Activated T-cell treated with anti-CD3 and anti-CD28 coated beads, Interleukin-2, amount 50 U/mL, for 24 hours (primary cell): Measurements from ENCODE around the gene SLC6A16.
"Not testable (repeated sequence)": the region's sequence is repeated elsewhere in the genome, so short reads cannot be mapped to it uniquely, and the experiment has no call there.

Source experiments
- DNase-seq: peaks from one replicate; pipeline ENCODE4 v3.0.0-alpha.2; 2020
- H3K27ac Mint-ChIP-seq: 2 replicates; pipeline ENCODE4 v1.8.0; 2020; ENCODE audit warnings: mild to moderate bottlenecking, mixed read lengths
- H3K27me3 Mint-ChIP-seq: 2 replicates; pipeline ENCODE4 v1.8.0; 2020; ENCODE audit warnings: mixed read lengths
- H3K36me3 Mint-ChIP-seq: 2 replicates; pipeline ENCODE4 v1.8.0; 2020; ENCODE audit warnings: low read depth, mixed read lengths
- H3K4me1 Mint-ChIP-seq: 2 replicates; pipeline ENCODE4 v1.8.0; 2020; ENCODE audit warnings: low read depth, mixed read lengths
- H3K4me3 Mint-ChIP-seq: 2 replicates; pipeline ENCODE4 v1.8.0; 2020; ENCODE audit warnings: mild to moderate bottlenecking, moderate library complexity, mixed read lengths
- H3K9me3 Mint-ChIP-seq: 2 replicates; pipeline ENCODE4 v1.8.0; 2020; ENCODE audit warnings: mixed read lengths

Gene SLC6A16

DNA sequence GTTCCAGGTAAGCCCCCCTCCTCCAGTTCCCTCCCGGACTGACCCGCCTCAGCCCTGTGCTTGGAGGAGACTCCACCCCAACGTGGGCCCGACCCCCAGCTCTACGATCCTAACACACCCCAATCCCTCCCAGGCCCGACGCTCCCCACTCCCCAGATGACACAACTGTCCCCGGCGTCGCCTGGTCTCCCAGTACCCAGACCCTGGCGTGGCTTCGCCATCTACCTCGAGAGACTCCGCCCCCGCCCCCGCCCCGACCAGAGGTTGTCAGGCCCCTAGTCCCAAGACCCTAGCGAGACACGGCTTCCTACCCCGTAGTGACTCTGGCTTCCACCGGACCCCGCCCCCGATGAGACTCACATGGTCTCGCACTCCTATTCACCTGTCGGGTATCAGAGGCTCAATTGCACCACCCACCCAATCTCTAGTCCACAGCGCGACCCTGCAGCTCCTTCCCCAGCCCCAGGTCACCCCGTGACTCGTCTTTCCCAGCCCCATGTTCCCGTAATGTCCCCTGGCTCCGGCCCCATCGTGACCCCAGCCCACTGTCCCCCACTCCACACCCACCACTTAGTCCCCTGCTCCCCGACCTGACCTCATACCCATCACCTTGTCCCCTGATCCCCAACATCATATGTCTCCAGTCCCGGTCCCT is 13.2 kb upstream of the SLC6A16 start:
- no peaks in the 10 kb centered on the region for H3K27me3 Mint-ChIP-seq
- H3K4me1 Mint-ChIP-seq: peaks cover 53% of the 10 kb centered on the region
- H3K27ac Mint-ChIP-seq: no peak overlapping the region
- no peaks in the 10 kb centered on the region for H3K9me3 Mint-ChIP-seq
- DNase-seq: peak; percentile 22
- H3K36me3 Mint-ChIP-seq: peaks cover 56% of the 10 kb centered on the region
- no peak overlapping the region for H3K4me3 Mint-ChIP-seq

GRCh38 chr19:49337267-49338022 is 12.5 kb upstream of the SLC6A16 start:
- Mint-ChIP-seq H3K36me3 (peaks cover 56% of the 10 kb centered on the region), H3K4me3 (peak overlapping the region; percentile 96), H3K27ac (peak overlapping the region; percentile 99), H3K27me3 (no peaks in the 10 kb centered on the region), H3K4me1 (peaks cover 60% of the 10 kb centered on the region), H3K9me3 (no peaks in the 10 kb centered on the region)
- no peak for DNase-seq

GRCh38 chr19:49336482-49337266 is 11.7 kb upstream of the SLC6A16 start:
- Mint-ChIP-seq H3K27ac (peak overlapping the region; percentile 99), H3K4me1 (peaks cover 67% of the 10 kb centered on the region), H3K27me3 (no peaks in the 10 kb centered on the region), H3K36me3 (peaks cover 56% of the 10 kb centered on the region), H3K9me3 (no peaks in the 10 kb centered on the region), H3K4me3 (peak overlapping the region; percentile 96)
- DNase-seq: peak; percentile 28

DNA sequence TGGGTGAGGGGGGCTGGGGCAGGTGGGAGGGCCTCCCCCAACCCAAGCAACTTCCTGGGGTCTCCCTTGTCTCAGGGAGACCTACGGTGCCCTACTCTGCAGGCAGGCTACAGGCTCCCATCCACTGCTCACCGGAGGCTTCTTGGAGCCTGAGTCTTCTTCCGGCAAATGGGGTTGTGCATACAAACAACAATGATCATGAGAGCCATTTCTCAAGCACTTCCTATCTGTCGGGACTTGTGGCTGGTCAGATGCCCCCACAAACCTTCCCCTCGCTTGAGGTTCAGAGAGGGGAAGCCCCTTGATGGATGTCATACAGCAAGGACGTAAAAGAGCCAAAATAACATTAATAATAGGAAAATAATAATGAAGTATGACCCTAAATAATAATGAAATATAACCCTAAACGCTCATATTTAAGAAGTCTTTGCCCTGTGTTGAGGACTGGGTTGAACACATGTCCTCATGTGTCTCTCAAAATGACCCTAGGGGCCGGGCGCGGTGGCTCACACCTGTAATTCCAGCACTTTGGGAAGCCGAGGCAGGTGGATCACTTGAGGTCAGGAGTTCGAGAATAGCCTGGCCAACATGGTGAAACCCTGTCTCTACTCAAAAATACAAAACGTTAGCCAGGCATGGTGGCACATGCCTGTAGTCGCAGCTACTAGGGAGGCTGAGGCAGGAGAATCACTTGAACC is 10.9 kb upstream of the SLC6A16 start:
- peaks cover 54% of the 10 kb centered on the region for H3K36me3 Mint-ChIP-seq
- peak; percentile 29 for DNase-seq
- H3K4me1 Mint-ChIP-seq: peaks cover 75% of the 10 kb centered on the region

GRCh38 chr19:49335071-49335783 is 10.2 kb upstream of the SLC6A16 start, which contains the start of gene CD37:
TSS of gene CD37 (plus strand) at chr19:49335406. CDS start at chr19:49335541, 135 bp downstream.
- Mint-ChIP-seq H3K9me3 (no peaks in the 10 kb centered on the region), H3K4me1 (peaks cover 75% of the 10 kb centered on the region), H3K27me3 (no peaks in the 10 kb centered on the region), H3K4me3 (peak within 1 kb of the TSS; percentile 96), H3K27ac (peak within 1 kb of the TSS; percentile 99), H3K36me3 (peaks cover 49% of the 10 kb centered on the region)
- DNase-seq: peak; percentile 75

More for the DNA sequence above, 10.9 kb upstream of the SLC6A16 start:
- no peaks in the 10 kb centered on the region for H3K27me3 Mint-ChIP-seq
- H3K9me3 Mint-ChIP-seq: no peaks in the 10 kb centered on the region
- H3K4me3 Mint-ChIP-seq: peak overlapping the region; percentile 96
- peak overlapping the region; percentile 99 for H3K27ac Mint-ChIP-seq

GRCh38 chr19:49333811-49334288 is 8.9 kb upstream of the SLC6A16 start:
- Mint-ChIP-seq H3K27me3 (no peaks in the 10 kb centered on the region), H3K4me1 (peaks cover 83% of the 10 kb centered on the region), H3K9me3 (no peaks in the 10 kb centered on the region), H3K36me3 (peaks cover 42% of the 10 kb centered on the region), H3K4me3 (peak overlapping the region; percentile 96), H3K27ac (peak overlapping the region; percentile 94)
- peak; percentile 80 for DNase-seq

DNA sequence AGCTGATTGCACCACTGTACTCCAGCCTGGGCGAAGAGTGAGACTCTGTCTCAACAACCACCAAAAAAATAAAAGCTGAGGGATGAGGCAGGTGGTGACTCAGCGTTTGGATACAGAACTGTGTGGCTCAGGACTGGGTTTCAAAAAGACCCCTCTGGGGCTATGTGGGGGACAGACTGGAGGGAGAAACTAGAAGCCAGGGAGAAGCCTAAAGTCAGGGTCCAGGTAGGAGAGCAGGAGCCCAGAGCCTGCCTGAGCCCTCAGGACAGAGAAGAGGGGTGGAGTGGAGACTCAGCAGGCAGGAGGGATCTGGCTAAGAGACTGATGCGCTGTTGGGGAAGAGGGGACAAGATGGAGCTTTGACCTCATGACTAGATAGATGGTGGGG is 8.4 kb upstream of the SLC6A16 start:
- DNase-seq: no peak

GRCh38 chr19:49332691-49333417 is 7.9 kb upstream of the SLC6A16 start:
- H3K27me3 Mint-ChIP-seq, H3K9me3 Mint-ChIP-seq, DNase-seq: not testable (repeated sequence)
- peak overlapping the region; percentile 96 for H3K4me3 Mint-ChIP-seq
- H3K27ac Mint-ChIP-seq: peak overlapping the region; percentile 94
- H3K36me3 Mint-ChIP-seq: peaks cover 39% of the 10 kb centered on the region
- peaks cover 83% of the 10 kb centered on the region for H3K4me1 Mint-ChIP-seq

More for the DNA sequence above, 8.4 kb upstream of the SLC6A16 start:
- Mint-ChIP-seq H3K36me3 (peaks cover 42% of the 10 kb centered on the region), H3K9me3 (no peaks in the 10 kb centered on the region), H3K4me1 (peaks cover 83% of the 10 kb centered on the region), H3K27me3 (no peaks in the 10 kb centered on the region), H3K4me3 (peak overlapping the region; percentile 96), H3K27ac (peak overlapping the region; percentile 94)

DNA sequence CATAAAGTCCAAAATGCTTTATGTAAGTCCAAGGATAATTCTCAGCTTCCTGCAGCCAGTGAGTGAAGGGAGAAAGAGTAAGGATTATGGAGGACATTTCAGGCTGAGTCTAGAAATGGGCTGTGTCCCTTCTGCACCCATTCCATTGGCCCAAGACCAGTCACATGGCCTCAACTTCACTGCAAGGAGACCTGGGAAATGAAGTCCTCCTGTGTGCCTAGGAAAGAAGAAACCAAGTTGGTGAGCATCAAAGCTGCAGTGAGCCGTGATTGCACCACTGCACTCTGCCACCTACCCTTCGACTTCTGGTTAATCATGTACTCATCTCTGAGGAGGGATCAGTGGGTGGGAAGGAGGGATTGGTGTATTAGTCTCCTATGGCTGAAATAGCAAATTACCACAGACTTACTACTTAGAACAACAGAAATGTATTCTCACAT is 6.6 kb upstream of the SLC6A16 start:
- peak; percentile 56 for DNase-seq
- no peaks in the 10 kb centered on the region for H3K27me3 Mint-ChIP-seq
- peaks cover 81% of the 10 kb centered on the region for H3K4me1 Mint-ChIP-seq
- H3K36me3 Mint-ChIP-seq: peaks cover 28% of the 10 kb centered on the region
- no peaks in the 10 kb centered on the region for H3K9me3 Mint-ChIP-seq
- no peak overlapping the region for H3K4me3 Mint-ChIP-seq
- peak overlapping the region; percentile 94 for H3K27ac Mint-ChIP-seq

- peak overlapping the region; percentile 94 for H3K27ac Mint-ChIP-seq
- H3K27me3 Mint-ChIP-seq, H3K9me3 Mint-ChIP-seq, H3K4me3 Mint-ChIP-seq: not testable (repeated sequence)
- DNase-seq: peak; percentile 23
- H3K36me3 Mint-ChIP-seq: peaks cover 24% of the 10 kb centered on the region
- H3K4me1 Mint-ChIP-seq: peaks cover 79% of the 10 kb centered on the region
These were observed 6.2 kb upstream of the SLC6A16 start for GRCh38 chr19:49331187-49331586.

DNA sequence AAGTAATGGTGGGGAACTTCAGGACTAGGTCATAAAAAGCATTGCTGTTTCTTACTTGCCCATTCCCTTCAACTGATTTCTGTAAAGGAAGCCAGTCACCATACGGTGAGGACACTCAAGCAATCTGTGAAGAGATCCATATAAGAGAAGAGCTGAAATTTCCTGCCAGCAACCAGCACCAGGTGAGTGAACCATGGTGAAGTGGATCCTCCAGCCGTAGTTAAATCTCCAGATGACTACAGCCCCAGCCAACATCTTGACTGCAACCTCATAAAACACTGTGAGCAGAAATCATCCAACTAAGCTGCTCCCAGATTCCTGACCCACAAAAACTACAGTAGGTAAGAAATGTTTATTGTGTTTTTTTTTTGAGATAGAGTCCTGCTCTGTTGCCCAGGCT is 3.8 kb upstream of the SLC6A16 start:
- H3K4me1 Mint-ChIP-seq: peaks cover 63% of the 10 kb centered on the region
- H3K9me3 Mint-ChIP-seq: no peaks in the 10 kb centered on the region
- H3K36me3 Mint-ChIP-seq: peaks cover 14% of the 10 kb centered on the region
- no peaks in the 10 kb centered on the region for H3K27me3 Mint-ChIP-seq
- peak overlapping the region; percentile 57 for H3K27ac Mint-ChIP-seq
- no peak overlapping the region for H3K4me3 Mint-ChIP-seq
- DNase-seq: no peak

DNA sequence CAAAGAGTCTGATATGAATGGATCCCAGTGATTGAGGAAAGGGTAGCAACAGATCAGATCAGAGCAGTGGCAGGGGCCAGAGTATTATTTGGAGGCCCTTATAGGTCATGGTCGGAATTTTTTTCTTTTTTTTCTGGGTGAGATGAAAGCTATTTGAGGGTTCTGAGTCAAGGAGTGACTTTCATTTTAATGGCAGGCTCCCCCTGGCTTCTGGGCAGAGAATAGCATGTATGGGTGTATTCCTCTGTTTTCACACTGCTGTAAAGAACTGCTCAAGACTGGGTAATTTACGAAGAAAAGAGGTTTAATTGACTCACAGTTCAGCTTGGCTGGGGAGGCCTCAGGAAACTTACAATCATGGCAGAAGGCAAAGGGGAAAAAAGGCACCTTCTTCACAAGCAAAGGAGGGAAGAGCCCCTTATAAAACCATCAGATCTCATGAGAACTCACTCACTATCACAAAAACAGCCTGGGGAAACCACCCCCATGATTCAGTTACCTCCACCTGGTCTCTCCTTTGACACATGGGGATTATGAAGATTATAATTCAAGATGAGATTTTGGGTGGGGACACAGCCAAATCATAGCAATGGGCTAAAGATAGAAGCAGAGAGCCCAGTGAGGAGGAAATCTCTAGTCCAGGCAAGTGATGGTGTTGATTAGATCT is 3.0 kb upstream of the SLC6A16 start:
- H3K4me1 Mint-ChIP-seq: peaks cover 55% of the 10 kb centered on the region
- peak; percentile 50 for DNase-seq
- no peak overlapping the region for H3K4me3 Mint-ChIP-seq
- H3K27ac Mint-ChIP-seq: peak overlapping the region; percentile 57
- no peaks in the 10 kb centered on the region for H3K27me3 Mint-ChIP-seq
- H3K9me3 Mint-ChIP-seq: no peaks in the 10 kb centered on the region
- peaks cover 14% of the 10 kb centered on the region for H3K36me3 Mint-ChIP-seq
